OCI-LY7 (cell line): ENCODE results near the gene UBE2E1. TPM values are rescaled to one million over a fixed set of nuclear protein-coding genes. Genes with fewer than 3 reads are reported as not detected.

Experiments
- BruUV-seq: library from RNA; stranded (reverse); fragments of 400-500 nt; replicated peaks from 2 replicates; lab custom pipeline; 2021; lab: Mats Ljungman, UMichigan
- CTCF ChIA-PET: fragments of 300-600 bp; sonication (Branson Sonifier 250); formaldehyde crosslinking; loops from one replicate; lab custom pipeline; 2022; ENCODE audit warnings: antibody characterized with exemption; ENCODE audit not compliant: unreplicated experiment; lab: Charles Lee
- POLR2A ChIA-PET: fragments of 300-600 bp; sonication (Branson Sonifier 250); formaldehyde crosslinking; loops from one replicate; lab custom pipeline; 2022; ENCODE audit warnings: antibody characterized with exemption; lab: Charles Lee
- DNase-seq: peaks from one replicate; pipeline ENCODE4 v3.0.0-alpha.2; 2015; ENCODE audit warnings: low spot score
- H2AFZ ChIP-seq: fragments of 200-600 bp; sonication (generic), shearing (Covaris generic); 2 replicates; pipeline ENCODE4 v1.6.1; 2014; ENCODE audit warnings: mild to moderate bottlenecking, antibody characterized with exemption, low read length, moderate library complexity
- H3K27ac ChIP-seq: fragments of 200-600 bp; sonication (generic); 2 replicates; pipeline ENCODE4 v1.5.1; 2014; ENCODE audit warnings: mixed run types, low read depth, mild to moderate bottlenecking, moderate library complexity, low read length, inconsistent platforms; ENCODE audit not compliant: poor library complexity, severe bottlenecking
- H3K36me3 ChIP-seq: fragments of 200-600 bp; sonication (generic); 2 replicates; pipeline ENCODE4 v1.6.1; 2014; ENCODE audit warnings: mild to moderate bottlenecking, antibody characterized with exemption, low read length, moderate library complexity, mixed read lengths; ENCODE audit not compliant: insufficient read depth
- H3K4me1 ChIP-seq: fragments of 200-600 bp; sonication (generic); 2 replicates; pipeline ENCODE4 v1.5.1; 2014; ENCODE audit warnings: mild to moderate bottlenecking, low read length; ENCODE audit not compliant: insufficient read depth, poor library complexity, severe bottlenecking
- H3K4me2 ChIP-seq: fragments of 200-600 bp; sonication (generic); 2 replicates; pipeline ENCODE4 v1.6.1; 2014; ENCODE audit warnings: mild to moderate bottlenecking, low read length
- H3K4me3 ChIP-seq: fragments of 200-600 bp; sonication (generic); 2 replicates; pipeline ENCODE4 v1.5.1; 2014; ENCODE audit warnings: mild to moderate bottlenecking, low read depth, low read length; ENCODE audit not compliant: poor library complexity, severe bottlenecking
- H3K79me2 ChIP-seq: fragments of 200-600 bp; sonication (generic); 2 replicates; pipeline ENCODE4 v1.6.1; 2016; ENCODE audit warnings: low read depth, mild to moderate bottlenecking, low read length, moderate library complexity, mixed read lengths; ENCODE audit not compliant: insufficient read depth
- H3K9me2 ChIP-seq: fragments of 200-600 bp; sonication (generic); 2 replicates; pipeline ENCODE4 v1.6.1; 2016; ENCODE audit warnings: mild to moderate bottlenecking, low read length, mixed read lengths; ENCODE audit not compliant: insufficient read depth
- H3K9me3 ChIP-seq: fragments of 200-600 bp; sonication (generic); 2 replicates; pipeline ENCODE4 v1.6.1; 2014; ENCODE audit warnings: mild to moderate bottlenecking, mixed run types, low read length, mixed read lengths
- H4K20me1 ChIP-seq: fragments of 200-600 bp; sonication (generic); 2 replicates; pipeline ENCODE4 v1.6.1; 2014; ENCODE audit warnings: mild to moderate bottlenecking, antibody characterized with exemption, low read length, moderate library complexity, mixed read lengths; ENCODE audit not compliant: insufficient read depth
- EZH2phosphoT487 ChIP-seq: fragments of 200-600 bp; sonication (generic); IDR thresholded peaks from 2 replicates; pipeline ENCODE4 v1.6.1; 2018; ENCODE audit warnings: low read depth, borderline replicate concordance, mild to moderate bottlenecking, mixed run types, antibody characterized with exemption, low read length, moderate library complexity, mixed read lengths
- intact Hi-C: fragments of 100-400 bp; cut with micrococcal nuclease; formaldehyde crosslinking; loops from one replicate; pipeline ENCODE4 v1.10.0; 2022; ENCODE audit not compliant: unreplicated experiment
- total RNA-seq, 2 experiments: library from RNA; depleted of rRNA in 1 of 2; stranded (reverse); fragments of >200 nt in 1 of 2; shearing (Covaris generic) in 1 of 2; gene quantifications; 2 replicates each; pipeline ENCODE4 v1.2.3, GENCODE V29; 2014 to 2022
- TF ChIP-seq, protein P1 (sequence below): fragments of 200-600 bp; sonication (generic); conservative IDR thresholded peaks from 2 replicates; pipeline ENCODE4 v1.5.1; 2014; ENCODE audit warnings: mild to moderate bottlenecking, antibody characterized with exemption, low read length, moderate library complexity, mixed read lengths

UBE2E1 gene
- total RNA-seq, 2 experiments from 2014 or later = 126 to 142 TPM

DNA sequence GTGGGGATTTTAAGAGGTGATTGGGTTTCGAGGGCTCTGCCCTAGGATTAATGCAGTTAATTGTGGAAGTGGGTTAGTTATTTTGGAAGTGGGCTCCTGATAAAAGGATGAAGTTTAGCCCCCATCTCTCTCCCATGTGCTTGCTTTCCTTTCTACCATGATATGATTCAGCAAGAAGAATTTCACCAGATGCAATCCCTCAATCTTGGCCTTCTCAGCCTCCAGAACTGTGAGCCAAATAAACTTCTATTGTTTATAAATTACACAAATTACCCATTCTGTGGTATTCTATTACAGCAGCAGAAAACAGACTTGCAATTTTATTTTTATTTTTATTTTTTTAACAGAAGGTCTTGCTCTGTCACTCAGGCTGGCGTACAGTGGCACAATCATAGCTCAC is 27.3 kb upstream of the UBE2E1 start:
- no peaks in the 10 kb centered on the region; the same call in 1 of the 2 replicates for H3K9me3 ChIP-seq
- no peaks in the 10 kb centered on the region for H3K79me2 ChIP-seq
- no peak for DNase-seq
- no peak overlapping the region for H3K27ac ChIP-seq
- ChIA-PET CTCF (no interaction called here), POLR2A (interaction anchor here (0.5 to 1.9 kb wide), 6 partner anchors 8 to 381 kb away, joined by 3 to 7 read pairs (median 4); no protein-coding TSS in a partner anchor)
- no peaks in the 10 kb centered on the region for H3K9me2 ChIP-seq
- H3K4me2 ChIP-seq = no peak overlapping the region
- no TSS peak for BruUV-seq
- peaks cover 7% of the 10 kb centered on the region for H3K4me1 ChIP-seq
- intact Hi-C loops = no loop called here
- H3K4me3 ChIP-seq = no peak overlapping the region
- H3K36me3 ChIP-seq = no peaks in the 10 kb centered on the region
- TF ChIP-seq EZH2phosphoT487 = no peak
- TF ChIP-seq, protein P1, sequence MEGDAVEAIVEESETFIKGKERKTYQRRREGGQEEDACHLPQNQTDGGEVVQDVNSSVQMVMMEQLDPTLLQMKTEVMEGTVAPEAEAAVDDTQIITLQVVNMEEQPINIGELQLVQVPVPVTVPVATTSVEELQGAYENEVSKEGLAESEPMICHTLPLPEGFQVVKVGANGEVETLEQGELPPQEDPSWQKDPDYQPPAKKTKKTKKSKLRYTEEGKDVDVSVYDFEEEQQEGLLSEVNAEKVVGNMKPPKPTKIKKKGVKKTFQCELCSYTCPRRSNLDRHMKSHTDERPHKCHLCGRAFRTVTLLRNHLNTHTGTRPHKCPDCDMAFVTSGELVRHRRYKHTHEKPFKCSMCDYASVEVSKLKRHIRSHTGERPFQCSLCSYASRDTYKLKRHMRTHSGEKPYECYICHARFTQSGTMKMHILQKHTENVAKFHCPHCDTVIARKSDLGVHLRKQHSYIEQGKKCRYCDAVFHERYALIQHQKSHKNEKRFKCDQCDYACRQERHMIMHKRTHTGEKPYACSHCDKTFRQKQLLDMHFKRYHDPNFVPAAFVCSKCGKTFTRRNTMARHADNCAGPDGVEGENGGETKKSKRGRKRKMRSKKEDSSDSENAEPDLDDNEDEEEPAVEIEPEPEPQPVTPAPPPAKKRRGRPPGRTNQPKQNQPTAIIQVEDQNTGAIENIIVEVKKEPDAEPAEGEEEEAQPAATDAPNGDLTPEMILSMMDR = no peak
- no peak overlapping the region for H2AFZ ChIP-seq
- no peaks in the 10 kb centered on the region for H4K20me1 ChIP-seq

DNA sequence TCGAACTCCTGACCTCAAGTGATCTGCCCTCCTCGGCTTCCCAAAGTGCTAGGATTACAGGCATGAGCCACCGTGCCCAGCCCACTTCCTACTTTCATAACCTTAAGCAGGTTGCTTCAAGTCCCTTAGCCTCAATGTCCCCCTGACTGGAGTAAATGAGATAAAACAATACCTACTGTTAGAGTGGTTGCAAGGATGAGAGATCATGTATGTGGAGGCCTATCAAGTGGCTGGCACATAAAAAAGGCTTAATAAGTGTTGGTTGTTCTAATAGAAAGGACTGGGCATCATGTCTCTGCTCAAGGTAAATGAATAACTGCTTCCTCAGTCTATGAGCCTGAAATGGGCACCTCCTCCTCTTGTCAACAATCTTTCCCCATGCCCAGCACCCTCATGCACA is 25.9 kb upstream of the UBE2E1 start:
- ChIA-PET POLR2A (no interaction called here), CTCF (no interaction called here)
- BruUV-seq = no TSS peak
- H3K27ac ChIP-seq = no peak overlapping the region
- H3K4me2 ChIP-seq = 0 out of 2 replicates have a peak overlapping the region, but pooled peaks have one; percentile 18
- intact Hi-C loops = loop anchor here (10.0 kb wide), 1 partner anchor 55 kb away; no protein-coding TSS in a partner anchor
- TF ChIP-seq, protein P1 = no peak
- no peak for TF ChIP-seq EZH2phosphoT487
- no peak for DNase-seq
- no peak overlapping the region; the same call in 1 of the 2 replicates for H2AFZ ChIP-seq
- no peaks in the 10 kb centered on the region for H4K20me1 ChIP-seq
- H3K4me3 ChIP-seq = no peak overlapping the region
- peaks cover 7% of the 10 kb centered on the region for H3K4me1 ChIP-seq
- H3K36me3 ChIP-seq = no peaks in the 10 kb centered on the region
- no peaks in the 10 kb centered on the region for H3K9me2 ChIP-seq
- H3K9me3 ChIP-seq = no peaks in the 10 kb centered on the region; the same call in 1 of the 2 replicates
- no peaks in the 10 kb centered on the region for H3K79me2 ChIP-seq

DNA sequence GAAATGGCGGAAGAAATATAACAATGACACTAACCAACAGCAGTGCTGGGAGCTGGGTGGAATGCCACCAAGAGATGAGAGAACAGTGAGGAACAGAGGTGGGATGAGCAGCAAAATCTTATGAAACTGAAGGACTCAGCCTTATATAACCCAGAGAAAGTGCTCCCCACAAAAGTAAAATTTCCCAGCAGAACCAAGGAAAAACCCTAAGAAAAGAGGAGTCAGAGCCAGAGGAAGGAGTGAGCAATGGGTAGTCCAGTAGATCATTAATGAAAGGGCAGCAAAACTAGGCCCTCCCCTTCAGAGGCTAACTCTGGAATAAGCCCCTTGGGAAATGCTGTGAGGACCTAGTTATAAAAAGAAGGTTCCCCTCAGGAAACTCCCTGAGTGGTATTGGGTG is 24.7 kb upstream of the UBE2E1 start:
- ChIA-PET CTCF (no interaction called here), POLR2A (interaction anchor here (0.5 to 1.1 kb wide), 5 partner anchors 18 to 842 kb away, joined by 3 to 7 read pairs (median 3); no protein-coding TSS in a partner anchor)
- Histone ChIP-seq H3K4me1 (peaks cover 7% of the 10 kb centered on the region), H3K9me3 (no peaks in the 10 kb centered on the region; the same call in 1 of the 2 replicates), H3K27ac (no peak overlapping the region), H3K79me2 (no peaks in the 10 kb centered on the region), H3K4me3 (no peak overlapping the region), H4K20me1 (no peaks in the 10 kb centered on the region), H3K9me2 (no peaks in the 10 kb centered on the region), H2AFZ (no peak overlapping the region), H3K4me2 (no peak overlapping the region), H3K36me3 (no peaks in the 10 kb centered on the region)
- intact Hi-C loops = loop anchor here (10.0 kb wide), 1 partner anchor 56 kb away; no protein-coding TSS in a partner anchor
- TF ChIP-seq EZH2phosphoT487 = no peak
- TF ChIP-seq, protein P1 = no peak
- BruUV-seq = no TSS peak
- no peak for DNase-seq
